Type B pancreatic cell (in vitro differentiated cells): ENCODE data around the gene SULT2B1. TPM values are rescaled to one million over a fixed set of nuclear protein-coding genes. Genes with fewer than 3 reads are reported as not detected.

ENCODE experiments used
- DNase-seq: peaks from one replicate; pipeline ENCODE4 v3.0.0; 2021; ENCODE audit warnings: mixed read lengths; ENCODE audit not compliant: unreplicated experiment; ENCODE audit errors: extremely low spot score
- H3K27ac Mint-ChIP-seq: 2 replicates; pipeline ENCODE4 v1.8.0; 2021; ENCODE audit warnings: mild to moderate bottlenecking, mixed read lengths
- H3K27me3 Mint-ChIP-seq: 2 replicates; pipeline ENCODE4 v1.8.0; 2021; ENCODE audit warnings: mixed read lengths
- H3K36me3 Mint-ChIP-seq: 2 replicates; pipeline ENCODE4 v1.8.0; 2021; ENCODE audit warnings: mixed read lengths
- H3K4me1 Mint-ChIP-seq: one replicate; pipeline ENCODE4 v1.8.0; 2021; ENCODE audit warnings: mixed read lengths; ENCODE audit not compliant: unreplicated experiment
- H3K4me3 Mint-ChIP-seq: 2 replicates; pipeline ENCODE4 v1.8.0; 2021; ENCODE audit warnings: mild to moderate bottlenecking, mixed read lengths
- H3K9me3 Mint-ChIP-seq: 2 replicates; pipeline ENCODE4 v1.8.0; 2021; ENCODE audit warnings: mixed read lengths
- CTCF ChIP-seq: fragments of 200-600 bp; sonication (generic); conservative IDR thresholded peaks from 2 replicates; pipeline ENCODE4 v1.5.0; 2021; ENCODE audit warnings: antibody characterized with exemption, mild to moderate bottlenecking
- total RNA-seq: library from RNA; stranded (reverse); gene quantifications from 2 replicates; pipeline ENCODE4 v1.2.1, GENCODE V29; 2021; ENCODE audit warnings: low replicate concordance

SULT2B1 gene
- total RNA-seq, 1 donor from 2014 or later = 0.77 TPM

- H3K27ac Mint-ChIP-seq = no peak overlapping the region
- DNase-seq = no peak
- H3K36me3 Mint-ChIP-seq = no peaks in the 10 kb centered on the region
- no peaks in the 10 kb centered on the region for H3K27me3 Mint-ChIP-seq
- no peaks in the 10 kb centered on the region for H3K9me3 Mint-ChIP-seq
- TF ChIP-seq CTCF = no peak
- no peak overlapping the region for H3K4me3 Mint-ChIP-seq
- H3K4me1 Mint-ChIP-seq = peaks cover 4% of the 10 kb centered on the region
These were observed 26.9 kb downstream of the SULT2B1 start for GRCh38 chr19:48578891-48579290.

GRCh38 chr19:48582168-48582567, 30.2 kb downstream of the SULT2B1 start:
- peaks cover 5% of the 10 kb centered on the region for H3K9me3 Mint-ChIP-seq
- no peak for DNase-seq
- H3K4me3 Mint-ChIP-seq = no peak overlapping the region
- TF ChIP-seq CTCF = no peak
- peaks cover 4% of the 10 kb centered on the region for H3K27me3 Mint-ChIP-seq
- H3K4me1 Mint-ChIP-seq = peaks cover 10% of the 10 kb centered on the region
- H3K27ac Mint-ChIP-seq = peak overlapping the region; percentile 92
- H3K36me3 Mint-ChIP-seq = no peaks in the 10 kb centered on the region

GRCh38 chr19:48587387-48587786, 35.4 kb downstream of the SULT2B1 start:
- Mint-ChIP-seq H3K36me3 (no peaks in the 10 kb centered on the region), H3K4me3 (no peak overlapping the region), H3K9me3 (peaks cover 5% of the 10 kb centered on the region), H3K27me3 (peaks cover 9% of the 10 kb centered on the region), H3K4me1 (peaks cover 17% of the 10 kb centered on the region), H3K27ac (no peak overlapping the region)
- no peak for TF ChIP-seq CTCF
- no peak for DNase-seq

GRCh38 chr19:48588670-48589401, 36.9 kb downstream of the SULT2B1 start:
- Mint-ChIP-seq H3K27ac (peak overlapping the region; percentile 79), H3K9me3 (peaks cover 5% of the 10 kb centered on the region), H3K27me3 (peaks cover 9% of the 10 kb centered on the region), H3K4me3 (peak overlapping the region; percentile 87), H3K4me1 (peaks cover 16% of the 10 kb centered on the region), H3K36me3 (no peaks in the 10 kb centered on the region)
- DNase-seq = peak; percentile 95
- TF ChIP-seq CTCF = peak; percentile 98

GRCh38 chr19:48591021-48591420, 39.0 kb downstream of the SULT2B1 start:
- TF ChIP-seq CTCF = no peak
- Mint-ChIP-seq H3K4me1 (peaks cover 9% of the 10 kb centered on the region), H3K27me3 (peaks cover 5% of the 10 kb centered on the region), H3K27ac (no peak overlapping the region), H3K9me3 (no peaks in the 10 kb centered on the region), H3K4me3 (no peak overlapping the region), H3K36me3 (no peaks in the 10 kb centered on the region)
- DNase-seq = no peak
